H1 (cell line): Measurements from ENCODE around the gene PDZD2. TPM values are rescaled to one million over a fixed set of nuclear protein-coding genes. Genes with fewer than 3 reads are reported as not detected.
"Not testable (repeated sequence)": the region's sequence is repeated elsewhere in the genome, so short reads cannot be mapped to it uniquely, and the experiment has no call there.

Experiments
- CTCF ChIA-PET: fragments of 300-600 bp; sonication (Branson Sonifier 250); formaldehyde crosslinking; loops from one replicate; lab custom pipeline; 2021; ENCODE audit not compliant: partially characterized antibody; lab: Charles Lee
- POLR2A ChIA-PET: fragments of 300-600 bp; sonication (Branson Sonifier 250); formaldehyde crosslinking; loops from one replicate; lab custom pipeline; 2021; ENCODE audit warnings: inconsistent platforms; ENCODE audit not compliant: partially characterized antibody; lab: Charles Lee
- DNase-seq, 2 experiments: peaks; one replicate each; pipeline versions ENCODE4 v3.0.0 to v3.0.0-alpha.2; 2010 to 2022; ENCODE audit warnings: low spot score in 2 of 2, low read depth in 1 of 2, mixed read lengths in 1 of 2
- FAIRE-seq: peaks from 2 replicates; lab custom pipeline; 2011; peaks lifted over from hg19 to GRCh38; lab: Jason Lieb, UNC
- H2AFZ ChIP-seq: 2 replicates; pipeline ENCODE4 v1.8.1; 2012; ENCODE audit warnings: low read length, inconsistent platforms
- H2AK5ac ChIP-seq: 2 replicates; pipeline ENCODE4 v1.6.1; 2013; ENCODE audit warnings: low read depth, low read length
- H2BK120ac ChIP-seq: replicated peaks from 2 replicates; pipeline ENCODE3; 2013; ENCODE audit warnings: low read depth, low read length, inconsistent platforms
- H2BK12ac ChIP-seq: 2 replicates; pipeline ENCODE4 v1.6.1; 2013; ENCODE audit warnings: low read depth, low read length
- H2BK15ac ChIP-seq: 2 replicates; pipeline ENCODE4 v1.6.1; 2013; ENCODE audit warnings: low read length
- H2BK20ac ChIP-seq: 2 replicates; pipeline ENCODE4 v1.6.1; 2013; ENCODE audit warnings: low read length
- H2BK5ac ChIP-seq: 2 replicates; pipeline ENCODE4 v1.6.1; 2013; ENCODE audit warnings: low read depth, low read length
- H3K14ac ChIP-seq: 2 replicates; pipeline ENCODE4 v1.6.1; 2013; ENCODE audit warnings: inconsistent platforms; ENCODE audit not compliant: insufficient read length
- H3K18ac ChIP-seq: 2 replicates; pipeline ENCODE4 v1.6.1; 2013; ENCODE audit warnings: low read length; ENCODE audit errors: extremely low read depth
- H3K23ac ChIP-seq: 2 replicates; pipeline ENCODE4 v1.6.1; 2013; ENCODE audit warnings: inconsistent platforms; ENCODE audit not compliant: insufficient read length
- H3K23me2 ChIP-seq: 2 replicates; pipeline ENCODE4 v1.6.1; 2013; ENCODE audit warnings: low read depth, low read length
- H3K27ac ChIP-seq: 2 replicates; pipeline ENCODE4 v1.6.1; 2011; ENCODE audit warnings: low read depth, low read length, inconsistent platforms
- H3K27me3 ChIP-seq, 4 experiments: replicated peaks in 1 of 4; 1 replicate in 1 of 4; 2 replicates in 3 of 4; pipeline versions ENCODE4 v1.6.1 to v1.8.1; 2011 to 2013; ENCODE audit warnings: low read length in 3 of 4, mild to moderate bottlenecking in 3 of 4, inconsistent platforms in 2 of 4, mixed read lengths in 2 of 4, moderate library complexity in 1 of 4; ENCODE audit not compliant: control insufficient read depth in 3 of 4, insufficient read depth in 3 of 4; ENCODE audit errors: extremely low read depth in 1 of 4
- H3K36me3 ChIP-seq, 4 experiments: 2 replicates each; pipeline versions ENCODE4 v1.6.1 to v1.8.1; 2011 to 2013; ENCODE audit warnings: mild to moderate bottlenecking in 4 of 4, low read length in 3 of 4, moderate library complexity in 2 of 4, control low read depth in 1 of 4, inconsistent platforms in 1 of 4; ENCODE audit not compliant: insufficient read depth in 4 of 4, control insufficient read depth in 2 of 4
- H3K4ac ChIP-seq: replicated peaks from 2 replicates; pipeline ENCODE3; 2013; ENCODE audit warnings: low read length, low read depth, mixed read lengths, inconsistent platforms; ENCODE audit not compliant: insufficient read length
- H3K4me1 ChIP-seq, 4 experiments: replicated peaks in 1 of 4; 1 replicate in 1 of 4; 2 replicates in 3 of 4; pipeline versions ENCODE4 v1.6.1 to v1.8.1; 2011 to 2013; ENCODE audit warnings: low read length in 3 of 4, inconsistent platforms in 2 of 4, mixed read lengths in 1 of 4; ENCODE audit not compliant: insufficient read depth in 4 of 4, control insufficient read depth in 3 of 4
- H3K4me2 ChIP-seq, 2 experiments: 2 replicates each; pipeline versions ENCODE4 v1.6.1 to v1.8.1; 2011 to 2013; ENCODE audit warnings: low read depth in 2 of 2, low read length in 2 of 2, control low read depth in 1 of 2, inconsistent platforms in 1 of 2, mild to moderate bottlenecking in 1 of 2; ENCODE audit not compliant: insufficient read depth in 1 of 2
- H3K4me3 ChIP-seq, 4 experiments: fragments of 200-600, 300-600 bp in 1 of 4; sonication (generic), shearing (Covaris generic), sonication (Bioruptor Twin) in 1 of 4; 2 replicates each; pipeline versions ENCODE4 v1.5.1 to v1.8.1; 2011 to 2016; ENCODE audit warnings: low read length in 4 of 4, low read depth in 3 of 4, control low read depth in 2 of 4, inconsistent platforms in 2 of 4, mild to moderate bottlenecking in 2 of 4, mixed read lengths in 1 of 4, moderate library complexity in 1 of 4; ENCODE audit not compliant: insufficient read depth in 2 of 4; ENCODE audit errors: extremely low read depth in 1 of 4
- H3K56ac ChIP-seq: replicated peaks from 2 replicates; pipeline ENCODE3; 2013; ENCODE audit warnings: low read depth, mild to moderate bottlenecking, mixed read lengths, low read length, inconsistent platforms; ENCODE audit not compliant: insufficient read length
- H3K79me1 ChIP-seq: 2 replicates; pipeline ENCODE4 v1.6.1; 2013; ENCODE audit warnings: low read depth, low read length, control low read depth
- H3K79me2 ChIP-seq, 2 experiments: 2 replicates each; pipeline versions ENCODE4 v1.6.1 to v1.8.1; 2012 to 2013; ENCODE audit warnings: low read length in 2 of 2, mild to moderate bottlenecking in 2 of 2, inconsistent platforms in 1 of 2; ENCODE audit not compliant: insufficient read depth in 2 of 2, control insufficient read depth in 1 of 2
- H3K9ac ChIP-seq, 4 experiments: replicated peaks in 1 of 4; 1 replicate in 1 of 4; 2 replicates in 3 of 4; pipeline versions ENCODE4 v1.6.1 to v1.8.1; 2011 to 2013; ENCODE audit warnings: low read depth in 3 of 4, low read length in 3 of 4, control low read depth in 2 of 4, mild to moderate bottlenecking in 2 of 4, moderate library complexity in 2 of 4, inconsistent platforms in 1 of 4; ENCODE audit errors: extremely low read depth in 1 of 4
- H3K9me3 ChIP-seq, 2 experiments: 2 replicates each; pipeline versions ENCODE4 v1.6.1 to v1.8.1; 2012 to 2013; ENCODE audit warnings: mild to moderate bottlenecking in 2 of 2, moderate library complexity in 2 of 2, control low read depth in 1 of 2, inconsistent platforms in 1 of 2, low read depth in 1 of 2, low read length in 1 of 2, mixed read lengths in 1 of 2; ENCODE audit not compliant: insufficient read depth in 2 of 2
- H4K20me1 ChIP-seq, 2 experiments: replicated peaks in 1 of 2; 2 replicates each; pipeline versions ENCODE3 to v1.8.1; 2011 to 2013; ENCODE audit warnings: inconsistent platforms in 2 of 2, low read length in 2 of 2, mild to moderate bottlenecking in 1 of 2; ENCODE audit not compliant: insufficient read depth in 2 of 2, control insufficient read depth in 1 of 2
- H4K5ac ChIP-seq: 2 replicates; pipeline ENCODE4 v1.6.1; 2013; ENCODE audit warnings: low read length, low read depth, mixed read lengths, inconsistent platforms; ENCODE audit not compliant: insufficient read length
- H4K8ac ChIP-seq: 2 replicates; pipeline ENCODE4 v1.8.0; 2013; ENCODE audit warnings: mild to moderate bottlenecking, moderate library complexity, low read length, inconsistent platforms; ENCODE audit not compliant: insufficient read depth; ENCODE audit errors: extremely low read depth
- H4K91ac ChIP-seq: replicated peaks from 2 replicates; pipeline ENCODE3; 2013; ENCODE audit warnings: low read length, mixed read lengths, inconsistent platforms; ENCODE audit not compliant: insufficient read length
- NANOG ChIP-seq: IDR thresholded peaks from 2 replicates; pipeline ENCODE4 v1.6.1; 2011; ENCODE audit warnings: low read length, low read depth, mild to moderate bottlenecking, inconsistent platforms; ENCODE audit not compliant: insufficient read depth, poor library complexity, severe bottlenecking
- POU5F1 ChIP-seq: IDR thresholded peaks from 2 replicates; pipeline ENCODE4 v1.6.1; 2011; ENCODE audit warnings: low read depth, mild to moderate bottlenecking, low read length, moderate library complexity
- SP4 ChIP-seq: IDR thresholded peaks from 2 replicates; pipeline ENCODE4 v1.6.1; 2012; ENCODE audit warnings: low read length, inconsistent platforms
- TAF1 ChIP-seq: IDR thresholded peaks from 2 replicates; pipeline ENCODE4 v1.6.1; 2011; ENCODE audit warnings: mild to moderate bottlenecking, low read depth, low read length
- WGBS, 2 experiments: shearing (Covaris generic) in 1 of 2; methylation state at CpG; one replicate each; pipeline versions ENCODE4 v1.1.6 to v1.1.7; 2013 to 2015; ENCODE audit warnings: low lambda C conversion rate in 2 of 2, mixed read lengths in 2 of 2, inconsistent platforms in 1 of 2, low coverage in 1 of 2, missing lambda C conversion rate in 1 of 2; ENCODE audit not compliant: insufficient replicate concordance in 2 of 2, insufficient coverage in 1 of 2, insufficient read length in 1 of 2; ENCODE audit errors: extremely low coverage in 1 of 2, missing lambda C conversion rate in 1 of 2; 5-methylcytosine and 5-hydroxymethylcytosine counted together
- polyA plus RNA-seq, 7 experiments: library from polyadenylated mRNA; depleted of rRNA in 3 of 7; stranded (reverse) in 5 of 7; unstranded in 2 of 7; fragments of >200 nt in 5 of 7; fragments of 200-250 nt in 2 of 7; gene quantifications; 1 replicate in 5 of 7; 2 replicates in 1 of 7; 4 replicates in 1 of 7; pipeline versions ENCODE4 v1.2.1 to v1.2.3, GENCODE V29; 2011 to 2013; ENCODE audit warnings: missing spikeins in 2 of 7, mixed read lengths in 2 of 7
- total RNA-seq: library from RNA; stranded (reverse); fragmentation: NEBNext Ultra II Directional; extraction: Animal tissue kit (Norgen Biotek cat#: 25700); gene quantifications from 2 replicates; pipeline ENCODE4 v1.2.1, GENCODE V29; 2021

Gene PDZD2
- total and polyA plus RNA-seq, 2 of the 8 experiments (the other 6 are each of a cell fraction or from before 2014, with no cell fraction given): 1.2 to 6.8 TPM

GRCh38 chr5:31688515-31689092 lies 49.7 kb downstream of the PDZD2 start (continued):
- no peak for TF ChIP-seq POU5F1
- TF ChIP-seq NANOG: no peak
- TF ChIP-seq SP4: no peak
- TF ChIP-seq TAF1: no peak
- TF ChIP-seq, all 59 proteins: peak for 0

GRCh38 chr5:31691408-31691807 lies 52.5 kb downstream of the PDZD2 start:
- H3K27me3 ChIP-seq, H2BK20ac ChIP-seq, H2BK120ac ChIP-seq, H3K23ac ChIP-seq, FAIRE-seq, H3K79me1 ChIP-seq, H3K9me3 ChIP-seq, H3K79me2 ChIP-seq, H3K4me2 ChIP-seq, H3K27ac ChIP-seq, H4K5ac ChIP-seq, H3K36me3 ChIP-seq, H3K18ac ChIP-seq, H4K20me1 ChIP-seq, H2AFZ ChIP-seq, H3K14ac ChIP-seq, POLR2A ChIA-PET, H3K4me3 ChIP-seq, H2AK5ac ChIP-seq, H3K4me1 ChIP-seq, H3K23me2 ChIP-seq, H3K9ac ChIP-seq, H3K56ac ChIP-seq, H4K91ac ChIP-seq, DNase-seq, H4K8ac ChIP-seq, H2BK5ac ChIP-seq, H3K4ac ChIP-seq, H2BK12ac ChIP-seq, H2BK15ac ChIP-seq: not testable (repeated sequence)
- 88% methylated on average over 6 of the region's 6 CpGs; no CpG with 5 or more reads in 1 of the 2 experiments for WGBS, 2 experiments
- CTCF ChIA-PET: interaction anchor here (0.7 to 1.7 kb wide), 11 partner anchors 9 to 372 kb away, joined by 3 to 5 read pairs (median 3); no protein-coding TSS in a partner anchor
